Subcutaneous adipose tissue (tissue), 4 donors: Measurements from ENCODE around the gene MSANTD7. TPM values are rescaled to one million over a fixed set of nuclear protein-coding genes. Genes with fewer than 3 reads are reported as not detected.

ENCODE experiments used
- CTCF ChIP-seq: fragments of 450-650 bp; IDR thresholded peaks from one replicate; pipeline ENCODE4 v1.5.1; 2016; ENCODE audit warnings: low read depth, mild to moderate bottlenecking, control low read depth, antibody characterized with exemption, moderate library complexity
- total RNA-seq, 4 donors: library from RNA; depleted of rRNA; stranded (reverse); fragments of >200 nt; gene quantifications; one replicate each; pipeline ENCODE4 v1.1.0, GENCODE V29; 2016

Gene MSANTD7
- total RNA-seq, 4 donors from 2014 or later, result 6.5 to 13.5 (median 7.8) TPM

- no peak for TF ChIP-seq CTCF
These were observed 40.4 kb downstream of the MSANTD7 start, which contains the start of gene SUV39H2 for GRCh38 chr10:14878266-14879123. TSS of gene SUV39H2 (plus strand) at chr10:14878866. CDS start at chr10:14878889, 23 bp downstream.

GRCh38 chr10:14879124-14879927, 41.2 kb downstream of the MSANTD7 start:
- TF ChIP-seq CTCF, result no peak

DNA sequence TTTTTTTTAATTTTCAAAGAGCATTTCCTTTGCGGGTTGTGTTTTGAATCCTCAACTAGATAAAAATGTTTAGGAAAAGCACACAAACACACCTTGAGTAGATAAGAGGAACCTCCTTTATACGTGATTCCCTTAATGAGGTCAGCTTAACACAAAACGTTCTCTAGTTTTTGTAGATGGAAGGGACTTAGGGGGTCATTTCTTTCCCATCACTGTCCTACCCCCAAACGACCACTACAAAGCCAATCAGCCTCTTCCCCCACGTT, 41.8 kb downstream of the MSANTD7 start:
- no peak for TF ChIP-seq CTCF

DNA sequence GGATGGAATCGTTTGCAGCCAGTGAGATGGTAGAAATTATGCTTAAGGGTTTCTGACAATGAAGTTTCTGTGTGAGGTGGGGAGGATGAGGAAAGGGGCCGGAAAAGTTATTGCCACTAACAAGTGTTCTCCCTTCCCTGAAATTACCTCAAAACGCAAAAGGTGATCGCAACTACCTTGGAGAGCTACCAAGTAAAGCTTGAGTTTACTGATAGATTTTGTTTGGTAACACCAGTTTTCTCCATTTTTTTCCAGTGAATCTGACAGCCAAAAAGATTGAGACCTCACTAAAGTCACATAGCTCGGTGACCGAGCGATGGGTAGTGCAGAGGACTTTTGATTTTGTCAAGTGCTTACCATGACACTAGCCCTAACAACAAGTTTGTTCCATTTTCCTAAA, 42.1 kb downstream of the MSANTD7 start:
- TF ChIP-seq CTCF, result no peak

GRCh38 chr10:14884082-14884481, 46.0 kb downstream of the MSANTD7 start:
- TF ChIP-seq CTCF, result no peak

Other genes starting within 250 kb of the MSANTD7 start
- 10 to 100 TPM; 31.5 to 59.0 (median 39.3) TPM for gene FAM107B, start 63.4 kb upstream of the MSANTD7 start, total RNA-seq
- 1 to 10 TPM; 2.0 to 6.8 (median 2.7) TPM for gene CDNF, start 269 bp upstream of the MSANTD7 start, total RNA-seq
- gene HSPA14, start within 50 bp of the MSANTD7 start, total RNA-seq, result 10 to 100 TPM; 10.5 to 13.4 (median 12.7) TPM
- 10 to 100 TPM in 1 of 4 donors, 1 to 10 TPM in 3; 3.1 to 11.3 (median 3.6) TPM for gene SUV39H2, start 40.6 kb downstream of the MSANTD7 start, total RNA-seq
- gene DCLRE1C, start 115.8 kb downstream of the MSANTD7 start, total RNA-seq, result 100 to 1,000 TPM in 1 of 4 donors, 10 to 100 TPM in 3; 13.0 to 114 (median 17.2) TPM
- not detected for gene MEIG1, start 121.1 kb downstream of the MSANTD7 start, total RNA-seq
- 1 to 10 TPM in 1 of 4 donors, under 1 TPM in 2, not detected in 1; 0.38 to 1.3 (median 0.51) TPM for gene OLAH, start 205.6 kb downstream of the MSANTD7 start, total RNA-seq